GM18511 (cell line): ENCODE results near the gene RORB.

ENCODE experiments used
- ATAC-seq: cut with Tn5 transposase; IDR thresholded peaks from one replicate; pipeline ENCODE4 v1.9.1; 2021; ENCODE audit warnings: mild to moderate bottlenecking, moderate library complexity; ENCODE audit not compliant: unreplicated experiment

Gene RORB

GRCh38 chr9:74496819-74497747 lies at the start of gene RORB:
Gene RORB (plus strand): TSS chr9:74497335. CDS start chr9:74497977, 642 bp downstream.
- ATAC-seq = peak; percentile 89

GRCh38 chr9:74447451-74448193 lies 49.5 kb upstream of the RORB start:
- ATAC-seq = no peak

GRCh38 chr9:74449060-74449459 lies 48.1 kb upstream of the RORB start:
- no peak for ATAC-seq

GRCh38 chr9:74458832-74459231 lies 38.3 kb upstream of the RORB start:
- no peak for ATAC-seq

- ATAC-seq = no peak
Observed at GRCh38 chr9:74463825-74464224, 33.3 kb upstream of the RORB start.

DNA sequence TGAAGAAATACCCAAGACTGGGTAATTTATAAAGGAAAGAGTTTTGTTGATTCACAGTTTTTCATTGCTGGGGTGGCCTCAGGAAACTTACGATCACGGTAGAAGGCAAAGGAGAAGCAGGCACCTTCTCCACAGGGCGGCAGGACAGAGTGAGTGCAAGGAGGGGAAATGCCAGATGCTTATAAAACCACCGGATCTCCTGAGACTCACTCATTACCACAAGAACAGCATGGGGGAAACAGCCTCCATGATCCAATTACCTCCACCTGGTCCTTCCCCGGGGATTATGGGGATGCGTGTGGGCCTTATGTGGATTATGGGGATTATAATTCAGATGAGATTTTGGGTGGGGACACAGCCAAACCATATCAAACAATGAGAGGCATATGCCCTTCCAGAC lies 18.5 kb upstream of the RORB start:
- ATAC-seq = no peak

- ATAC-seq = no peak
Observed at GRCh38 chr9:74479711-74480110, 17.4 kb upstream of the RORB start.

DNA sequence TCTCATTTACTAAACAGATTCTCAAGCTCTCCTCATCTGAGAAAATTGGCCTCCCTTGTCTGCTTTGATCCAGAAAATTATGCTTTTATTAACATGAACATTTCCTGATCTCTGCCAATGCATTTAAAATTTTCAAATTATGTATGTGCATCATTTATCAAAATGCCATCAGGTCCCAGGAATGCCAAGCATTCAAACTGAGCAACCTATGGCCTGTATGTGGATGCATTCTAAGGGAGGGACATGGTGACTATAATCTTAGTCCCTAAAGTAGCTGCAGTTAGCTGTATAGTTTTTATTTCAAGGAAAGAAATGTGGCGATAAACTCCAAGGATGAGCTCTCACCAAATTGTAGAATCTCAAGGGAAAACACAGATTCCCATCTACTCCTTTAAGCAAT lies 9.7 kb upstream of the RORB start:
- ATAC-seq = no peak

- no peak for ATAC-seq
Observed at GRCh38 chr9:74493512-74493911, 3.6 kb upstream of the RORB start.

GRCh38 chr9:74494490-74494889 lies 2.6 kb upstream of the RORB start:
- no peak for ATAC-seq

DNA sequence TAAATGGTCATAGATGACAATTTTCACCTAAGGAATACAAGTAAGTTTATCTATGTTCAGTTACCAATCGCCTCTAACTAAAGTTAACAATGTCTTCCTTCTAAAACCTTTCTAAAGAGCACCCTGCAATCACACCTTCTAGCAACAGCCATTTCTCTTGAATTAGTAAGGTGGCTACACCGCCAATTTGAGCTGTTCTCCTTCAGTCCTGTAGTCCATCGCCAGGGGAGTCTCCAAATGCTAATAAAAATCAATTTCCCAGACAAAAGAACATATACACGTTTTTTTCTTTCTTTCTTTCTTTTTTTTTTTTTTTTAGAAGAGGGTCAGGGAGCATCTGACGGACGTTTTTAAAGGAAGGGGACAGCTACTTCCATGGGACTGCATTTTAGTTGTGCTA lies 729 bp upstream of the RORB start:
- ATAC-seq = no peak

DNA sequence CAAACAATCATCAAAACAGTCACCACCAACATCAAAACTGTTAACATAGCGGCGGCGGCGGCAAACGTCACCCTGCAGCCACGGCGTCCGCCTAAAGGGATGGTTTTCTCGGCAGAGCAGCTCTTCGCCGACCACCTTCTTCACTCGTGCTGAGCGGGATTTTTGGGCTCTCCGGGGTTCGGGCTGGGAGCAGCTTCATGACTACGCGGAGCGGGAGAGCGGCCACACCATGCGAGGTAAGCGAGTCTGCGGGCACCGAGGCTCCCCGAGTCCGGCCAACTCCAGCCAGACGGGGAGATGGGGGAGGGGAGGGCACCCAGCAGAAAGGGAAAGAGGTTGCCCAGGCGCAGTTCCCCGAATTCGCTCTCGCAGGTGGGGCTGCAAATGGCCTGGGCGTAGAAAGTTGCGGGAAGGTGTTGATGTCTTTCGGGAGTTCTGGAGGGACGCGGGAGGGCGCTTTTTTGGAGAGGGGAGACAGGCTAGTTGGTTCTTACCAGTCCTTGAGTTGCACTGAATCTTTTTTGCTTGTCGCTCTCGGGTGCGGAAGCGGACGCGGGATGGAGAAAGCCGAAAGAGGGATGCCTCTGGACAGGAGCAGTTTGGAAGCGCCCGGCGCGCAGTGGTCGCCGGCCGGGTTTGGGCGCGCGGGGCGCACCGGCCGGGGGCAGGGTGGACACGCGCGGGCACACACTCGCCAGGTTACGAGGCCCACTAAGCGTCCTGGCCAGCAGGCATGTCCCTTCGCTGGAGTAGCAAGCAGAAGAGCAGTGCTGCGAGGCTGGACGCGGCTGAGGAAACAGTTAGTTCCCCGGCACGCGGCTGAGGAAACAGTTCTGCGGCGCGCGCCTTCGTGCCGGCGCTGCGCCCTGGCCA lies 849 bp downstream of the RORB start:
- peak; percentile 20 for ATAC-seq

DNA sequence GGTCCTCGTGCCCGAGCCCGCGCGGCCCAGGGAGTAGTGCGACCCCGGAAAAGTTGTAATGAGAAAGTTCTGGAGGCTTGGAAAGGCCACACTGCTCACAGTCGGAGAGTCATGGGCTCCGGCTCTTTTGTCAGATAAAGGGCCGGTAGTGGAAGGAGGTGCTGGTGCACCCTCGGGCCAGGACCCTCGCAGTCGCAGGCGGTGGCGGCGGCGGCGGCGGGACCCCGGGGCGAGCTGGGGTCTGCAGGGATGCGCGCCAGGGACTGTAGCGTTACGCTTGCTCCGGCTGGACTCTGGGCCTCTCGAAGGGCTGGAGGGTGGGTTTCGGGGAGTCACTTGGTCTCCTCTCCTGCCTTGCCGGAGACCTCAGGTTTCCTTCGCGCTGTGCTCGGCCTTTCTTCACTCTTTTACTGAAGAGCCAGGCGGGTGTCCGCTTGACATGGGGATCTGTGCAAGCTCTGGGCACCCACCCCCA lies 1.5 kb downstream of the RORB start:
- no peak for ATAC-seq

DNA sequence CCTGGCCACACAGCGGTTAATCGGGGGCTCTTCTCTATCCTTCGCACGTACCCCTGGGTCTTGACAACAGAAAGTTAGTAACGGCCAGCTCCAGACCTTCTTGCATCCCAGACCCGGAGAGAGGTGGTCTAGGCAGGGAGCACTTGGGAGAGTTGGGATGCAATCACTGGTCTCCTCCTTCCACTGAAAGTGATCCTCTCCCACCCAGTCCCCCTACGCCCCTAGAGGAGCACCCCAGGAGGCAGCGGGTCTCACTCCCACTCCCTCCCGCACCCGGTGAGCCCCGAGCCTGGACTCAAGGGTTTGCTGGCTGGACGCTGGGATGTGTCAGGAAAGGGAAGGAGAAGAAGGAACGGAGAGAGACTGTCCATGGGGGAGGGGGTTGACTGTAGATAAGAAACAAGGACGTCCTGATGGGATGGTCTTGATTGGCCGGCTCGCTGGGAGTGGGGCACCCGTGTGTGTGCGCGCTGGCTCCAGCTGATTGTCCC lies 2.0 kb downstream of the RORB start:
- no peak for ATAC-seq

GRCh38 chr9:74499770-74500583 lies 2.8 kb downstream of the RORB start:
- no peak for ATAC-seq

DNA sequence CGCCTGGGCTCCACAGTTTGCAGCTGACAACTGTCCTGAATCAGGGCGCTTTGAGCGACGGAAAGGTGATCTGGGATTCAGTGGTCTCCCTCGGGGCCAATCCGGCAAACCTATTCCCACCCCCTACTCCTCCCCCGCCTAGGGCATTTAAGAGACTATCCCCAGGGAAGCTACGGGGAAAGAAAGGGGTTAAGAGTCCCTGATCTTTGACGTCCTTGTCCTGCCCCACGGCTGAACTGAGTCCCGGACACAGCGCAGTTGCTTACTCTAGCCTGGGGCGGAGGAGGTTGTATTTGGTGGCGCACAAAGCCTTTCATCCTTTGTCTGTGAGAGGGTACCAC lies 3.4 kb downstream of the RORB start:
- ATAC-seq = no peak

- ATAC-seq = no peak
Observed at GRCh38 chr9:74501570-74501969, 4.4 kb downstream of the RORB start.

- ATAC-seq = no peak
Observed at GRCh38 chr9:74503219-74503618, 6.1 kb downstream of the RORB start.

DNA sequence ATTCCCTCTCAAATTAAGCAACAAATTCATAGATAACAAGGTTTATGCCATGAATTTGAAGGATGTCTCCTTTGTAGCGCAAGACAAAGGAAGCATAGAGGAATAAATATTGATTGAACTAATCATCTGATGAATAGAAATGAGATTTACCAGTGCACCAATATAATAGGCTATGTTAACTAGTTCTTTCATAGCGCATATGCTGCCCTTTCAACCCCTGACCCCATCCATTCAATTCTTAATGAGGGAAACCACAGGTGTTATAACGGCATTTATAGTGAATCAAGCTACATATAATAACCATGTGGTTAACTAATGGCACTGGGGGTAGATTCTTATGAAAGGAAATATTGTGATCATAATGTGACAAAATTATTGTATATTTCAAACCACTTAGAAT lies 6.5 kb downstream of the RORB start:
- no peak for ATAC-seq

GRCh38 chr9:74511333-74511732 lies 14.2 kb downstream of the RORB start:
- ATAC-seq = no peak
